GM21390 (cell line): ENCODE results near the gene SKIC3.

Source experiments
- ATAC-seq: cut with Tn5 transposase; IDR thresholded peaks from one replicate; pipeline ENCODE4 v1.9.1; 2021; ENCODE audit not compliant: unreplicated experiment

SKIC3 gene

GRCh38 chr5:95532415-95532814, 22.4 kb downstream of the SKIC3 start:
- ATAC-seq: no peak

GRCh38 chr5:95531491-95531890, 23.3 kb downstream of the SKIC3 start:
- peak; percentile 46 for ATAC-seq

GRCh38 chr5:95530416-95530815, 24.4 kb downstream of the SKIC3 start:
- ATAC-seq: no peak

- ATAC-seq: no peak
Observed at GRCh38 chr5:95528565-95528964, 26.2 kb downstream of the SKIC3 start.

GRCh38 chr5:95526871-95527270, 27.9 kb downstream of the SKIC3 start:
- no peak for ATAC-seq

GRCh38 chr5:95524423-95524822, 30.4 kb downstream of the SKIC3 start:
- no peak for ATAC-seq

- no peak for ATAC-seq
Observed at GRCh38 chr5:95520206-95520605, 34.6 kb downstream of the SKIC3 start.

- no peak for ATAC-seq
Observed at GRCh38 chr5:95519681-95520080, 35.1 kb downstream of the SKIC3 start.

GRCh38 chr5:95519151-95519550, 35.6 kb downstream of the SKIC3 start:
- no peak for ATAC-seq

GRCh38 chr5:95518417-95518816, 36.4 kb downstream of the SKIC3 start:
- ATAC-seq: no peak

- no peak for ATAC-seq
Observed at GRCh38 chr5:95511606-95512005, 43.2 kb downstream of the SKIC3 start.

- ATAC-seq: no peak
Observed at GRCh38 chr5:95508550-95508949, 46.2 kb downstream of the SKIC3 start.
